SK-MEL-5 (cell line): ENCODE data around the gene NALCN. TPM values are rescaled to one million over a fixed set of nuclear protein-coding genes. Genes with fewer than 3 reads are reported as not detected.
"Not testable (repeated sequence)": the region's sequence is repeated elsewhere in the genome, so short reads cannot be mapped to it uniquely, and the experiment has no call there.

Experiments
- DNase-seq: peaks from one replicate; pipeline ENCODE4 v3.0.0-alpha.2; 2016; ENCODE audit warnings: low read depth, low spot score
- in situ Hi-C: cut with HindIII; loops from 2 replicates; pipeline ENCODE4 v1.10.0; 2016; ENCODE audit warnings: low sequenced_read_pairs, high pct_unique_total_duplicates, low pct_unique_long_range_greater_than_20kb
- total RNA-seq: library from RNA; depleted of rRNA; stranded (reverse); fragments of >200 nt; shearing (Covaris generic); gene quantifications from 2 replicates; pipeline ENCODE4 v1.2.3, GENCODE V29; 2014

The NALCN gene
- total RNA-seq, 1 experiment from 2014 or later: 0.24 TPM

GRCh38 chr13:101382086-101382485, 34.2 kb downstream of the NALCN start:
- in situ Hi-C loops: no loop called here
- DNase-seq: no peak

- no peak for DNase-seq
- in situ Hi-C loops: no loop called here
Measured at GRCh38 chr13:101360525-101360924, 55.8 kb downstream of the NALCN start.

- in situ Hi-C loops: no loop called here
Measured at GRCh38 chr13:101354895-101355294, 61.4 kb downstream of the NALCN start.

GRCh38 chr13:101346942-101347728, 69.2 kb downstream of the NALCN start:
- in situ Hi-C loops: no loop called here
- no peak for DNase-seq

More at GRCh38 chr13:101354895-101355294, 61.4 kb downstream of the NALCN start:
- no peak for DNase-seq

GRCh38 chr13:101346161-101346560, 70.1 kb downstream of the NALCN start:
- DNase-seq: no peak

GRCh38 chr13:101343128-101343787, 73.0 kb downstream of the NALCN start:
- in situ Hi-C loops: no loop called here
- no peak for DNase-seq

More at GRCh38 chr13:101346161-101346560, 70.1 kb downstream of the NALCN start:
- in situ Hi-C loops: no loop called here

- in situ Hi-C loops: no loop called here
- DNase-seq: no peak
Measured at GRCh38 chr13:101341464-101341863, 74.8 kb downstream of the NALCN start.

- DNase-seq: no peak
- in situ Hi-C loops: no loop called here
Measured at GRCh38 chr13:101339202-101339601, 77.1 kb downstream of the NALCN start.

- DNase-seq: no peak
- in situ Hi-C loops: no loop called here
Measured at GRCh38 chr13:101332583-101332982, 83.7 kb downstream of the NALCN start.

- no peak for DNase-seq
- in situ Hi-C loops: no loop called here
Measured at GRCh38 chr13:101331731-101332130, 84.6 kb downstream of the NALCN start.

GRCh38 chr13:101327871-101328270, 88.4 kb downstream of the NALCN start:
- in situ Hi-C loops: no loop called here
- no peak for DNase-seq

GRCh38 chr13:101326710-101327109, 89.6 kb downstream of the NALCN start:
- DNase-seq: no peak
- in situ Hi-C loops: no loop called here

- in situ Hi-C loops: no loop called here
- no peak for DNase-seq
Measured at GRCh38 chr13:101325423-101325822, 90.9 kb downstream of the NALCN start.

- no peak for DNase-seq
- in situ Hi-C loops: no loop called here
Measured at GRCh38 chr13:101323601-101324000, 92.7 kb downstream of the NALCN start.

- DNase-seq: no peak
- in situ Hi-C loops: no loop called here
Measured at GRCh38 chr13:101317986-101318523, 98.3 kb downstream of the NALCN start.

GRCh38 chr13:101313479-101313878, 102.8 kb downstream of the NALCN start:
- in situ Hi-C loops, DNase-seq: not testable (repeated sequence)

GRCh38 chr13:101309014-101309619, 107.2 kb downstream of the NALCN start:
- in situ Hi-C loops: no loop called here
- DNase-seq: no peak

- in situ Hi-C loops: no loop called here
- no peak for DNase-seq
Measured at GRCh38 chr13:101308247-101309013, 107.9 kb downstream of the NALCN start.
